HG02970 (cell line): Measurements from ENCODE around the gene PCP2.

Source experiments
- ATAC-seq: cut with Tn5 transposase; IDR thresholded peaks from one replicate; pipeline ENCODE4 v1.9.1; 2021; ENCODE audit warnings: mild to moderate bottlenecking, moderate library complexity, moderate number of reproducible peaks; ENCODE audit not compliant: unreplicated experiment, low FRiP score

PCP2 gene

GRCh38 chr19:7602935-7603497 lies 30.5 kb downstream of the PCP2 start:
- no peak for ATAC-seq

- no peak for ATAC-seq
Observed at GRCh38 chr19:7602240-7602934, 31.1 kb downstream of the PCP2 start.

GRCh38 chr19:7600721-7601120 lies 32.8 kb downstream of the PCP2 start:
- ATAC-seq, result no peak

DNA sequence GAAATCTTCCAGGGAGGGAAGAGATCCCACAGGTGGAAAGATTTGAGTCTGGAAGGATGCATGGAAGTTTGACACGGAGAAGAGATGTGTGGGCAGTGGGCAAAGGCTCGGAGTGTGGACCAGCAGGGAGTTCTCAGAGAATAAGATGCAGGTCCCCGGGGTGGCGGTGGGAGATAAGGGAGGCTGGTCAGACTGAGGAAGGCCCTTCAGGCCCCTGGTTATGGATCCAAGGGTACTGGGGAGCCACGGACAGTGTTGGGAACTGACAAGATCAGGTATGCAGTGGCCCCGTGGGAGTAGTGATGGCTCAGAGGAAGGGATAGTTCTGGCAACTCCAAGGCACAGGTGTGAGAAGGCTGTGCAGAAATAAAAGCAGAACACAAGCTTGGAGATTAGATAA lies 35.3 kb downstream of the PCP2 start:
- ATAC-seq, result no peak

- ATAC-seq, result no peak
Observed at GRCh38 chr19:7597689-7598088, 35.8 kb downstream of the PCP2 start.

DNA sequence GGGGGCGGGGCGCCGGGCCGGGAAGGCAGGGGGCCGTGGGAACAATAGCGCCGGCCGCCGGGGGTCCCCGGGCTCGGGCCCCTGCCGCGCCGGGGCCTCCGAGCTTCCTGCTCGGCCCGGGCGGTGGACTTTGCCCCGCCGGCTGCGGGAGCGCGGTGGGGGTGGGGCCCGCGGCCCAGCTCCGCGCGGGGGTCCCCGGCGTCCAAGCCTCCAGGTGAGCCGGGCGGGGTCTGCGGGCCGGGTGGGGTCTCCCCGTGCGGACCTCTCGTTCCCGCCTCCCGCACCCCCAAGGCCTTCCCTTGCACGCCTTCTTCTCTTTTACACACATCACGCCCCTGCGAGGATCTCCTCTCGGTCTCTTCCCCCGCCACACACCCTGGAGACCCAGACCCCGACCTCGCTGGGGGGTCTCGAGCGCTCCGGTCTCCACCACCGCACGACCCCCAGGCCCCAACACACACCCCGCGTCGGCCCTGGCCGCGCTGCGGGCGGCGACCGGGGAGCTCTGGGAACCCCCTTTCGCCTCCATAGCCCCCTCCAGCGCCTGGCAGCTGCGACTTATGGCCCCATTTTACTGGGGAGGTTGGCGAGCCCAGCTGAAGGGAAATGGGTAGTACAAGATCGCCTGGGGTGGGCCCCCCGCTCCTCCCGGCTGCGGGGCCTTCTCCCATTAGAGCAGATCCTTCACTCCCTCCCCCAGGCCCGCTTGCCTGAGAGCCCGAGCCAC lies 37.1 kb downstream of the PCP2 start:
- ATAC-seq, result no peak

DNA sequence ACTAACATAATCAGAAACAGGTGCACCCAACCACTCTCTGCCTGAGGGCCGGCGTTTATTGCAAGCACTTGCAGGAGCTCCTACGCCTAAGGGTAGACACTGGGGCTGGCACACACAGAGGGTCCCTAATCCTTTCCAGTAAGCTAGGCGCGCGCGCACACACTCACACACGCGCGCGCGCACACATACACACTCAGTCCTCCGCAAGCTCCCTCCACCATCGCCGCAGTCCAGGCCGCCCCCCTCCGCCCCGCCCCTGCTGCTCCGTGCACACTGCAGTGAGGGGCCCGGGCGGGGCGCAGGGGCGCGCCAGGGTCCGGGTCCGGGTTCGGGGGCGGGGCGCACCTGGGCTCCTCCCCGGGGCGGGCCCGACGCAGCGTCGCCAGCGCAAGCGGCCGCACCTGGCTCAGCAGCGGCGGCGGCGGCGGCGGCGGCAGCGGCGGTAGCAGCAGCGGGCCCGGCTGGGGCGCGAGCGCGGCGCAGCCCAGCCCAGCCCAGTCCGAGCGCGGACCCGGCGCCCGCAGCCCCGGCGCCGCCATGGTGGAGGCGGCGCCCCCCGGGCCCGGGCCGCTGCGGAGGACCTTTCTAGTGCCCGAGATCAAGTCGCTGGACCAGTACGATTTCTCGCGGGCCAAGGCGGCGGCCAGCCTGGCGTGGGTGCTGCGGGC lies 37.9 kb downstream of the PCP2 start, which contains the start of gene CAMSAP3:
Gene CAMSAP3, plus strand, starts transcription at position 398 of the 668 bp plus-strand sequence. Its CDS starts 140 bp downstream, at position 538.
- no peak for ATAC-seq

DNA sequence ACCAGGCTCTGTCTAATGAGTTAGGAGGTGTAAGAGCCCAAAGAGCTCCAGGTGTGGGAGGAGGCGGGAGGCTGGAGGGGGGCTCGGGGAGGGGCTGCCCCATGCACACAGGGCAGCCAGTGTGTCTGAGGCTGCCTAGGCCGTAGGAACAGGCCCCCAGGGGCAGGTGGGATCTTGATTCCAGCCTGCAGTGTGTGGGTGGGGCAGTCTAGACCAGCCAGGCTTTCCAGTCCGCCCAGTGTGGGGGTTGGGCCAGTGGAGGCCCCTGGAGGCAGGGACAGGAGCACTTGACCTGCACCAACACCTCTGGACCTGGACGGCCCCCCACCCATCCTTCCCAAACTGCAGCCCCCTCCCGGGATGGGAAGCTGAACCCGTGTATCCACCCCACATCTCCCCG lies 43.3 kb downstream of the PCP2 start:
- ATAC-seq, result no peak

- ATAC-seq, result no peak
Observed at GRCh38 chr19:7589822-7590221, 43.7 kb downstream of the PCP2 start.

DNA sequence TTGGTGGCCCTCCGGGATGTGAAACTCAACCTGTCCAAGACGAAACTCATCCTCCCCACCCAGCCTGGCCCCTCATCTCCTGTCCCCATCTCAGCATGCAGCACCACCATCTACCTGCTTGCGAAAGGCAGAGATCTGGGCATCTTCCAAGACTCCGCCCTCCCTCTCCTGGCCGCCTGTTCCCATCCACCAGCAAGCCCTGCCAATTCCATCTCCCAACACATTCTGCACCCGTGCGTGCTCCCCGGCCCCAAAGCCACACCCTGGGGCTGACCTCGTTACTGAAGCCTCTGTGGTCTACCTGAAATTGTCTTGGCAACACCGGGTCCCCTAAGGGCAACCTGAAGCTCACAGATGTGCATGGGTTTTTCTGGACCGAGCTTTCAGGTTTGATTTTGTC lies 51.1 kb downstream of the PCP2 start:
- no peak for ATAC-seq
